HG03558 (cell line): ENCODE results near the gene AP4B1.
"Not testable (repeated sequence)": the region's sequence is repeated elsewhere in the genome, so short reads cannot be mapped to it uniquely, and the experiment has no call there.

ENCODE experiments used
- ATAC-seq: cut with Tn5 transposase; IDR thresholded peaks from one replicate; pipeline ENCODE4 v1.9.1; 2021; ENCODE audit warnings: moderate number of reproducible peaks; ENCODE audit not compliant: unreplicated experiment; ENCODE audit errors: extremely low read depth

AP4B1 gene

GRCh38 chr1:113904674-113905434 lies at the start of gene AP4B1, which contains the start of gene DCLRE1B:
Gene AP4B1, minus strand, starts transcription at chr1:113904799. Its CDS starts 82 bp downstream, at chr1:113904717.
Gene DCLRE1B, plus strand, starts transcription at chr1:113905326. Its CDS starts 261 bp downstream, at chr1:113905587.
- ATAC-seq: peak; percentile 77

GRCh38 chr1:113951719-113952118 lies 47.1 kb upstream of the AP4B1 start:
- no peak for ATAC-seq

GRCh38 chr1:113950908-113951307 lies 46.3 kb upstream of the AP4B1 start:
- no peak for ATAC-seq

- ATAC-seq: no peak
These were observed 44.4 kb upstream of the AP4B1 start for GRCh38 chr1:113949007-113949406.

GRCh38 chr1:113948151-113948550 lies 43.6 kb upstream of the AP4B1 start:
- not testable (repeated sequence) for ATAC-seq

GRCh38 chr1:113947388-113948107 lies 42.9 kb upstream of the AP4B1 start:
- no peak for ATAC-seq

- no peak for ATAC-seq
These were observed 42.2 kb upstream of the AP4B1 start for GRCh38 chr1:113946678-113947387.

GRCh38 chr1:113946112-113946511 lies 41.5 kb upstream of the AP4B1 start:
- ATAC-seq: no peak

GRCh38 chr1:113945329-113945728 lies 40.7 kb upstream of the AP4B1 start:
- no peak for ATAC-seq

- ATAC-seq: no peak
These were observed 38.6 kb upstream of the AP4B1 start for GRCh38 chr1:113943028-113943811.

- ATAC-seq: no peak
These were observed 37.9 kb upstream of the AP4B1 start for GRCh38 chr1:113942527-113942926.

- ATAC-seq: no peak
These were observed 36.6 kb upstream of the AP4B1 start for GRCh38 chr1:113941245-113941559.

- no peak for ATAC-seq
These were observed 36.0 kb upstream of the AP4B1 start for GRCh38 chr1:113940365-113941244.

GRCh38 chr1:113938192-113938591 lies 33.6 kb upstream of the AP4B1 start:
- no peak for ATAC-seq

GRCh38 chr1:113937146-113937545 lies 32.5 kb upstream of the AP4B1 start:
- no peak for ATAC-seq

- no peak for ATAC-seq
These were observed 31.4 kb upstream of the AP4B1 start for GRCh38 chr1:113935970-113936369.

- no peak for ATAC-seq
These were observed 30.6 kb upstream of the AP4B1 start for GRCh38 chr1:113935176-113935575.

- ATAC-seq: no peak
These were observed 30.0 kb upstream of the AP4B1 start for GRCh38 chr1:113934511-113935055.

- ATAC-seq: no peak
These were observed 29.4 kb upstream of the AP4B1 start for GRCh38 chr1:113934006-113934405.
